H1 (cell line): ENCODE measurements around the gene P4HA1. TPM values are rescaled to one million over a fixed set of nuclear protein-coding genes. Genes with fewer than 3 reads are reported as not detected.

Source experiments
- CTCF ChIA-PET: fragments of 300-600 bp; sonication (Branson Sonifier 250); formaldehyde crosslinking; loops from one replicate; lab custom pipeline; 2021; ENCODE audit not compliant: partially characterized antibody; lab: Charles Lee
- POLR2A ChIA-PET: fragments of 300-600 bp; sonication (Branson Sonifier 250); formaldehyde crosslinking; loops from one replicate; lab custom pipeline; 2021; ENCODE audit warnings: inconsistent platforms; ENCODE audit not compliant: partially characterized antibody; lab: Charles Lee
- DNase-seq, 2 experiments: peaks; one replicate each; pipeline versions ENCODE4 v3.0.0 to v3.0.0-alpha.2; 2010 to 2022; ENCODE audit warnings: low spot score in 2 of 2, low read depth in 1 of 2, mixed read lengths in 1 of 2
- FAIRE-seq: peaks from 2 replicates; lab custom pipeline; 2011; peaks lifted over from hg19 to GRCh38; lab: Jason Lieb, UNC
- H2AFZ ChIP-seq: 2 replicates; pipeline ENCODE4 v1.8.1; 2012; ENCODE audit warnings: low read length, inconsistent platforms
- H2AK5ac ChIP-seq: 2 replicates; pipeline ENCODE4 v1.6.1; 2013; ENCODE audit warnings: low read depth, low read length
- H2BK120ac ChIP-seq: replicated peaks from 2 replicates; pipeline ENCODE3; 2013; ENCODE audit warnings: low read depth, low read length, inconsistent platforms
- H2BK12ac ChIP-seq: 2 replicates; pipeline ENCODE4 v1.6.1; 2013; ENCODE audit warnings: low read depth, low read length
- H2BK15ac ChIP-seq: 2 replicates; pipeline ENCODE4 v1.6.1; 2013; ENCODE audit warnings: low read length
- H2BK20ac ChIP-seq: 2 replicates; pipeline ENCODE4 v1.6.1; 2013; ENCODE audit warnings: low read length
- H2BK5ac ChIP-seq: 2 replicates; pipeline ENCODE4 v1.6.1; 2013; ENCODE audit warnings: low read depth, low read length
- H3K14ac ChIP-seq: 2 replicates; pipeline ENCODE4 v1.6.1; 2013; ENCODE audit warnings: inconsistent platforms; ENCODE audit not compliant: insufficient read length
- H3K18ac ChIP-seq: 2 replicates; pipeline ENCODE4 v1.6.1; 2013; ENCODE audit warnings: low read length; ENCODE audit errors: extremely low read depth
- H3K23ac ChIP-seq: 2 replicates; pipeline ENCODE4 v1.6.1; 2013; ENCODE audit warnings: inconsistent platforms; ENCODE audit not compliant: insufficient read length
- H3K23me2 ChIP-seq: 2 replicates; pipeline ENCODE4 v1.6.1; 2013; ENCODE audit warnings: low read depth, low read length
- H3K27ac ChIP-seq: 2 replicates; pipeline ENCODE4 v1.6.1; 2011; ENCODE audit warnings: low read depth, low read length, inconsistent platforms
- H3K27me3 ChIP-seq, 4 experiments: replicated peaks in 1 of 4; 1 replicate in 1 of 4; 2 replicates in 3 of 4; pipeline versions ENCODE4 v1.6.1 to v1.8.1; 2011 to 2013; ENCODE audit warnings: low read length in 3 of 4, mild to moderate bottlenecking in 3 of 4, inconsistent platforms in 2 of 4, mixed read lengths in 2 of 4, moderate library complexity in 1 of 4; ENCODE audit not compliant: control insufficient read depth in 3 of 4, insufficient read depth in 3 of 4; ENCODE audit errors: extremely low read depth in 1 of 4
- H3K36me3 ChIP-seq, 4 experiments: 2 replicates each; pipeline versions ENCODE4 v1.6.1 to v1.8.1; 2011 to 2013; ENCODE audit warnings: mild to moderate bottlenecking in 4 of 4, low read length in 3 of 4, moderate library complexity in 2 of 4, control low read depth in 1 of 4, inconsistent platforms in 1 of 4; ENCODE audit not compliant: insufficient read depth in 4 of 4, control insufficient read depth in 2 of 4
- H3K4ac ChIP-seq: replicated peaks from 2 replicates; pipeline ENCODE3; 2013; ENCODE audit warnings: low read length, low read depth, mixed read lengths, inconsistent platforms; ENCODE audit not compliant: insufficient read length
- H3K4me1 ChIP-seq, 4 experiments: replicated peaks in 1 of 4; 1 replicate in 1 of 4; 2 replicates in 3 of 4; pipeline versions ENCODE4 v1.6.1 to v1.8.1; 2011 to 2013; ENCODE audit warnings: low read length in 3 of 4, inconsistent platforms in 2 of 4, mixed read lengths in 1 of 4; ENCODE audit not compliant: insufficient read depth in 4 of 4, control insufficient read depth in 3 of 4
- H3K4me2 ChIP-seq, 2 experiments: 2 replicates each; pipeline versions ENCODE4 v1.6.1 to v1.8.1; 2011 to 2013; ENCODE audit warnings: low read depth in 2 of 2, low read length in 2 of 2, control low read depth in 1 of 2, inconsistent platforms in 1 of 2, mild to moderate bottlenecking in 1 of 2; ENCODE audit not compliant: insufficient read depth in 1 of 2
- H3K4me3 ChIP-seq, 4 experiments: fragments of 200-600, 300-600 bp in 1 of 4; sonication (generic), shearing (Covaris generic), sonication (Bioruptor Twin) in 1 of 4; 2 replicates each; pipeline versions ENCODE4 v1.5.1 to v1.8.1; 2011 to 2016; ENCODE audit warnings: low read length in 4 of 4, low read depth in 3 of 4, control low read depth in 2 of 4, inconsistent platforms in 2 of 4, mild to moderate bottlenecking in 2 of 4, mixed read lengths in 1 of 4, moderate library complexity in 1 of 4; ENCODE audit not compliant: insufficient read depth in 2 of 4; ENCODE audit errors: extremely low read depth in 1 of 4
- H3K56ac ChIP-seq: replicated peaks from 2 replicates; pipeline ENCODE3; 2013; ENCODE audit warnings: low read depth, mild to moderate bottlenecking, mixed read lengths, low read length, inconsistent platforms; ENCODE audit not compliant: insufficient read length
- H3K79me1 ChIP-seq: 2 replicates; pipeline ENCODE4 v1.6.1; 2013; ENCODE audit warnings: low read depth, low read length, control low read depth
- H3K79me2 ChIP-seq, 2 experiments: 2 replicates each; pipeline versions ENCODE4 v1.6.1 to v1.8.1; 2012 to 2013; ENCODE audit warnings: low read length in 2 of 2, mild to moderate bottlenecking in 2 of 2, inconsistent platforms in 1 of 2; ENCODE audit not compliant: insufficient read depth in 2 of 2, control insufficient read depth in 1 of 2
- H3K9ac ChIP-seq, 4 experiments: replicated peaks in 1 of 4; 1 replicate in 1 of 4; 2 replicates in 3 of 4; pipeline versions ENCODE4 v1.6.1 to v1.8.1; 2011 to 2013; ENCODE audit warnings: low read depth in 3 of 4, low read length in 3 of 4, control low read depth in 2 of 4, mild to moderate bottlenecking in 2 of 4, moderate library complexity in 2 of 4, inconsistent platforms in 1 of 4; ENCODE audit errors: extremely low read depth in 1 of 4
- H3K9me3 ChIP-seq, 2 experiments: 2 replicates each; pipeline versions ENCODE4 v1.6.1 to v1.8.1; 2012 to 2013; ENCODE audit warnings: mild to moderate bottlenecking in 2 of 2, moderate library complexity in 2 of 2, control low read depth in 1 of 2, inconsistent platforms in 1 of 2, low read depth in 1 of 2, low read length in 1 of 2, mixed read lengths in 1 of 2; ENCODE audit not compliant: insufficient read depth in 2 of 2
- H4K20me1 ChIP-seq, 2 experiments: replicated peaks in 1 of 2; 2 replicates each; pipeline versions ENCODE3 to v1.8.1; 2011 to 2013; ENCODE audit warnings: inconsistent platforms in 2 of 2, low read length in 2 of 2, mild to moderate bottlenecking in 1 of 2; ENCODE audit not compliant: insufficient read depth in 2 of 2, control insufficient read depth in 1 of 2
- H4K5ac ChIP-seq: 2 replicates; pipeline ENCODE4 v1.6.1; 2013; ENCODE audit warnings: low read length, low read depth, mixed read lengths, inconsistent platforms; ENCODE audit not compliant: insufficient read length
- H4K8ac ChIP-seq: 2 replicates; pipeline ENCODE4 v1.8.0; 2013; ENCODE audit warnings: mild to moderate bottlenecking, moderate library complexity, low read length, inconsistent platforms; ENCODE audit not compliant: insufficient read depth; ENCODE audit errors: extremely low read depth
- H4K91ac ChIP-seq: replicated peaks from 2 replicates; pipeline ENCODE3; 2013; ENCODE audit warnings: low read length, mixed read lengths, inconsistent platforms; ENCODE audit not compliant: insufficient read length
- ASH2L ChIP-seq: fragments of 200-600, 300-600 bp; sonication (generic); IDR thresholded peaks from one replicate; pipeline ENCODE4 v1.7.1; 2017; ENCODE audit warnings: low read length
- BACH1 ChIP-seq: IDR thresholded peaks from 2 replicates; pipeline ENCODE4 v1.6.1; 2012; ENCODE audit warnings: low read length, improper control_type of control experiment
- BCL11A ChIP-seq, 2 experiments: IDR thresholded peaks; one replicate each; pipeline ENCODE4 v1.6.1; 2011; ENCODE audit warnings: low read depth in 2 of 2, low read length in 2 of 2, mild to moderate bottlenecking in 2 of 2
- CBX8 ChIP-seq: fragments of 300-800, 300-1000 bp; sonication (generic); IDR thresholded peaks from 2 replicates; pipeline ENCODE4 v1.7.1; 2016; ENCODE audit warnings: low read depth, low read length, borderline replicate concordance
- JUND ChIP-seq: IDR thresholded peaks from 2 replicates; pipeline ENCODE4 v1.6.1; 2011; ENCODE audit warnings: mild to moderate bottlenecking, improper control_type of control experiment, low read length
- POU5F1 ChIP-seq: IDR thresholded peaks from 2 replicates; pipeline ENCODE4 v1.6.1; 2011; ENCODE audit warnings: low read depth, mild to moderate bottlenecking, low read length, moderate library complexity
- RXRA ChIP-seq: IDR thresholded peaks from 2 replicates; pipeline ENCODE4 v1.6.1; 2011; ENCODE audit warnings: low read depth, mild to moderate bottlenecking, low read length, moderate library complexity; ENCODE audit not compliant: insufficient read depth
- polyA plus RNA-seq, 7 experiments: library from polyadenylated mRNA; depleted of rRNA in 3 of 7; stranded (reverse) in 5 of 7; unstranded in 2 of 7; fragments of >200 nt in 5 of 7; fragments of 200-250 nt in 2 of 7; gene quantifications; 1 replicate in 5 of 7; 2 replicates in 1 of 7; 4 replicates in 1 of 7; pipeline versions ENCODE4 v1.2.1 to v1.2.3, GENCODE V29; 2011 to 2013; ENCODE audit warnings: missing spikeins in 2 of 7, mixed read lengths in 2 of 7
- total RNA-seq: library from RNA; stranded (reverse); fragmentation: NEBNext Ultra II Directional; extraction: Animal tissue kit (Norgen Biotek cat#: 25700); gene quantifications from 2 replicates; pipeline ENCODE4 v1.2.1, GENCODE V29; 2021
- TF ChIP-seq, protein P1 (sequence below): IDR thresholded peaks from 2 replicates; pipeline ENCODE4 v1.6.1; 2012; ENCODE audit warnings: inconsistent platforms

Gene P4HA1
- total and polyA plus RNA-seq, 2 of the 8 experiments (the other 6 are each of a cell fraction or from before 2014, with no cell fraction given), result 12.0 to 25.7 TPM

DNA sequence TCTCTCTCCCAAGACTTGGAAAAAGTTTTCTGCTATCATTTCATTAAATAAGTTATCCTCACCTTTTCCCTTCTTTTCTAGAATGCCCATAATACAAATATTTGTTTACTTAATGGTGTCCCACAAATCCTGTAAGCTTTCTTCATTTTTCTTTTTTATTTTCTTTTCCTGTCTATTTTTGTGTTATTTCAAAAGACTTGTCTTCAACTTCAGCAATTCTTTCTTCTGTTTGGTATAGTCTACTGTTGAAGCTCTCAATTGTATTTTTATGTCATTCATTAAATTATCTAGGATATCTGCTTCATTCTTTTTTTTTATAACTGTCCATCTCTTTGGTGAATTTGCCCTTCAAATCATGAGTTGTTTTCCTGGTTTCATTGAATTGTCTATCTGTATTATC, 117.0 kb downstream of the P4HA1 start:
- no peaks in the 10 kb centered on the region for H4K20me1 ChIP-seq
- H2BK20ac ChIP-seq, result no peak overlapping the region
- no peak overlapping the region for H2BK12ac ChIP-seq
- H3K36me3 ChIP-seq, result peaks cover 0 to 2% (median under 1%) of the 10 kb centered on the region in 4 experiments; a peak in 1 of 8 replicates
- no peak overlapping the region for H4K5ac ChIP-seq
- H3K56ac ChIP-seq, result no peak overlapping the region
- H2BK5ac ChIP-seq, result no peak overlapping the region
- POLR2A ChIA-PET, result no interaction called here
- H3K18ac ChIP-seq, result no peak overlapping the region
- no peak overlapping the region for H3K4me3 ChIP-seq
- no peak overlapping the region for H2BK120ac ChIP-seq
- H4K8ac ChIP-seq, result no peak overlapping the region
- H3K9ac ChIP-seq, result no peak overlapping the region
- no peaks in the 10 kb centered on the region for H3K27me3 ChIP-seq
- no peak overlapping the region for H3K23ac ChIP-seq
- no peak overlapping the region for H2BK15ac ChIP-seq
- TF ChIP-seq ASH2L (no peak), RXRA (no peak), BACH1 (no peak), POU5F1 (no peak), CBX8 (no peak), BCL11A (IDR thresholded peaks at IDR 0.05; ENCODE audit: low read depth in 2 of 2, low read length in 2 of 2) (no peak), JUND (no peak)
- TF ChIP-seq, protein P1, sequence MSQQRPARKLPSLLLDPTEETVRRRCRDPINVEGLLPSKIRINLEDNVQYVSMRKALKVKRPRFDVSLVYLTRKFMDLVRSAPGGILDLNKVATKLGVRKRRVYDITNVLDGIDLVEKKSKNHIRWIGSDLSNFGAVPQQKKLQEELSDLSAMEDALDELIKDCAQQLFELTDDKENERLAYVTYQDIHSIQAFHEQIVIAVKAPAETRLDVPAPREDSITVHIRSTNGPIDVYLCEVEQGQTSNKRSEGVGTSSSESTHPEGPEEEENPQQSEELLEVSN, result no peak
- TF ChIP-seq, all 59 proteins: peak for 0
- Histone ChIP-seq H2AK5ac (no peak overlapping the region), H3K23me2 (peaks cover 3% of the 10 kb centered on the region; the same call in 1 of the 2 replicates), H3K14ac (no peak overlapping the region), H2AFZ (no peak overlapping the region), H3K4me2 (no peak overlapping the region), H3K79me1 (no peaks in the 10 kb centered on the region), H4K91ac (no peak overlapping the region), H3K79me2 (no peaks in the 10 kb centered on the region), H3K4ac (no peak overlapping the region), H3K27ac (no peak overlapping the region), H3K9me3 (peaks cover 0 to 19% of the 10 kb centered on the region in 2 experiments; a peak in 1 of 4 replicates), H3K4me1 (no peaks in the 10 kb centered on the region)
- FAIRE-seq, result no peak
- no peak for DNase-seq
- CTCF ChIA-PET, result no interaction called here
